ENCODE results near the gene RNF130.

The RNF130 gene, protein sequence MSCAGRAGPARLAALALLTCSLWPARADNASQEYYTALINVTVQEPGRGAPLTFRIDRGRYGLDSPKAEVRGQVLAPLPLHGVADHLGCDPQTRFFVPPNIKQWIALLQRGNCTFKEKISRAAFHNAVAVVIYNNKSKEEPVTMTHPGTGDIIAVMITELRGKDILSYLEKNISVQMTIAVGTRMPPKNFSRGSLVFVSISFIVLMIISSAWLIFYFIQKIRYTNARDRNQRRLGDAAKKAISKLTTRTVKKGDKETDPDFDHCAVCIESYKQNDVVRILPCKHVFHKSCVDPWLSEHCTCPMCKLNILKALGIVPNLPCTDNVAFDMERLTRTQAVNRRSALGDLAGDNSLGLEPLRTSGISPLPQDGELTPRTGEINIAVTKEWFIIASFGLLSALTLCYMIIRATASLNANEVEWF

DNA sequence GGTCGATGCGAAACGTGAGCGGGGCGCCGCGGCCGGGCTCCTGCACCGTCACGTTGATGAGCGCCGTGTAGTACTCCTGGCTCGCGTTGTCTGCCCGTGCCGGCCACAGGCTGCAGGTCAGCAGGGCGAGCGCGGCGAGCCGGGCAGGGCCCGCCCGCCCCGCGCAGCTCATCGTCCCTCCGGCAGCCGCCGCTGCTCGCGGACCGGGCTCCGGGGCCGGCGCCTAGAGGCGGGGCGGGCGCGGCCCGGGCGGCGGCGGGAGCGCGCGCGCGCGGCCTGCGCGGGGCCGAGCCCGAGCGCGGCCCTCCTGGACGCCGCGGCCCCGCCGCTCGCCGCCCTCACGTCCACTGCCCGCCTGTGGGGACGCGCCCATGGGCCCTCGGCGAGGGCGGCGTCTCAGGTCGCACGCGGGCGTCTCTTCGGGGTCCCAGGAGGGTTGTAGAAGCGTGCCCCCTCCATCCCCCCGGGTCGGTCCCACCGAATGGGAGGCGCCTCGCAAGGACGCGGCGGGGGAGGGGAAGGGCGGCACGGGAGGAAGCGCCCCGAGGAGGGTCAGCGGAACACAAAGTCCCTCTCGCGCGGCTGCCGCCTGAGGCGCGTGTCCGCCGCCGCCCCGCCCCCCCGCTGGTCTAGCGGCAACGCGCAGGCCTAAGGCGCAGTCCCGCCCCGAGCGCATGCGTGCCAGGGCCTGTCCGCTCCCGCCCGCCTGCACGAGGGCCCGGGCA is at the start of gene RNF130:
Gene RNF130, minus strand, starts transcription at position 229 of the 725 bp plus-strand sequence. Its CDS starts 57 bp downstream, at position 172.
- peak; percentile 98 for DNase-seq

DNA sequence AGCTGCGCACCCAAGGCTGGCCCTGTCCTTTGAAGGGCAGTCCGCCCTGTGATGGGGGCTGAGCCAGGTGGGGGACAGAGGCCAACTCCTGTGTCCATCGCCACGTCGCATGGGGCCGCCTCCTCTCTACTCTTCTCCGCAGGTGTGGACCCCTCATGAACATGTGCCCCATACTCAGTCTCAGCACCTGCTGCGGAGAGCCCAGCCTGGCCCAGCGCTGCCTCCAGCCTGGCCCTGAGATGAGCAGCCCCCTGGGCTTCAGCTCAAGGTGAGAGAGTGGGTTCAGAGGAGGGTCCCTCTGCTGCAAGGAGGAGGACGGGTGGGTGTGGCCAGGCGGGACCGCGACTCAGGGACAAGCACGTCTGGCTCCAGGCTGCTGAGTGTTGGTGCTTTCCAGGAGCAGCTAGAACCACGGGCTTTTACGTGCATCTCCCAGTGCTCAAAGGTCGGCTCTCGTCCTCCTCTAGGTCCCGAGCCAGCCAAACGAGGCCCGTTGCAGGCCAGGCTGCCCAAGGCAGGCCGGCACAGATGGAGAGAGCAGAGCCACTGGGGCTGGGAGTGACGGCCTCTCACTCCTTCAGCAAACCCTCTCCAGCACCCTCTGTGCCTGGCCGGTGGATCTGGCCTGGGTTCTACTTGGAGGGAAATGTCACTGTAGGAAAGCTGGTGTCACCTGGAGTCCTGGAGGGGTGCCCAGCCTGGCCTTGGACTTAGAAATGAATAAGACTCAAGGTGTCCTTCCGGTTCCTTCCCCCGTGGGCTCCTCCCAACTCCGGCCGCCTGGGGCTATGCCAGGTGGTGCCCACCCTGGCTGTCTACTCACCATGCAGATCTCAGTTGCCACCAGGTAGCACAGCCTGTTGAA is 48.9 kb upstream of the RNF130 start:
- no peak for DNase-seq

DNA sequence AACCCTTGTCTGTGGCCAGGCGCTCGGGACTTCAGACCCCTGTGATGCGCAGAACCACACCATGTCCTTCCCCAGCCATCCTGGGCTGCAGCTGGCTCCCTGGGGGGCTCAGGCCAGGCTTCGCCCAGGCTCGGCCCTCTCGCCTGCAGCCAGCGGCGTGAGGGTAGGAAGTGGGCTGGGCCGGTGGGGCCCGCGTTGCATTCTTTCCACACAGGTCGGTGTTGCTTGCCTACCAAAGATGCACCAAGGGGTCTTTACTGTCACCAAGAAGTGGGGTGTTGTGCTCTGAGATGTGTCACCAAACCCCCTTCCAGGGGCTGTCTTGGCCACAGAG is 48.3 kb upstream of the RNF130 start:
- no peak for DNase-seq

DNA sequence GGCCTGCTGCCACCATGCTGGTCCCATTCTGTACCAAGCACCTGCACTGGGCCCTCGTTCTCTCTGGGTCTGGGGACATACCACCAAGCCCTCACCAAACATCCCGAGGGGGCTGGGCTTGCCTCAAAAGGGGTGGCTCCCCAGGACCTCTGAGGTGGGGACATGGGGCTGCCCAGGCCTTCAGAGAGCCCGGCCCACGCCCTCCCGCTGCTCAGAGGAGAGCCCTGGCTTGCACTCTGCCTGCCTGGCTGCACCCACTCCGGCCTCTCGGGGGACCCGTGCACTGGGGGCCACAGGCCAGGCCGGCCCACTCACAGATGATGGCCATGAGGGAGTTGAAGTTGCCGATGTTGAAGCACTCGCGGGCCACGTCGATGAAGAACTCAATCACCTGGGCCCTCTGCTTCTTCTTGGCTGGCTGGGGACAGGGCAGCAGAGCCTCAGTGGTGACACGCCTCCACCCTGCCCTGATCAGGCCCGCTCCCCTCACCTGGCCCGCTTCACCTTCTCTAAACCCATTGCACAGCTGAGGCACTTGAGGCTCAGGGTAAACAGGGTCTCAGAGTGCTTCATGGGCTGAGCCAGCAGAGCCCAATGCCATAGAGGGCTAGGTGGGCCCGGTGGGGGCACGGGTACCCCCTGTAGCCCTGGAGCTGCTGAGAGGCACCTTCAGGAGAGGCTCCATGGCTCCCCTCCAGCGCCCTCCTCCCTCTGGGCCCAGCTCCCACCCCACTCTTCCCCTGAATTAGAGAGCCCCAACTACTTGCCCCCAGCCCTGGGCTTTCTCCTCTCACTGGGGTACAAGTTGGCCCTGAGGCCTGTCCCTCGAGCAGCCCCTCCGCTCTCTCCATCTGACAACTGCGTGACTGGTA is 47.7 kb upstream of the RNF130 start:
- no peak for DNase-seq

DNA sequence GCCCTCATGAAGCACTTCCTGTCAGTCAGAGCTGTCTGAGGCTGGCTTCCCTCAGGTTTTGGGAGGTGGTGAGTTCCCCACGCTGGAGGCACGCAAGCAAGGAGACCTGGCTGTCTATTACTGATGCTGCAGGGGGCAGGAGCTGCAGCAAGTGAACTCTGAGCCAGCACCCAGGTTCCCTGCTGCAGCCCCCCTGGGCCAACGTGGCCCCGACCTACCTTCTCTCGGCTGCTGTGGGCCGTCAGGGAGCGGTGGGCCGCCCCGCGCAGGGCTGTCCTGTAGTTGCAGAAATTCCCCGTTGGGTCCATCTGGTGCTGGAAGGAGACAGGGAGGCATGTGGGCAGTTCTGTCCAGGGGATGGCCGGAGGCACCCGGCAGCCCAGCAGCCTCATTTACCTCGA is 46.8 kb upstream of the RNF130 start:
- no peak for DNase-seq

DNA sequence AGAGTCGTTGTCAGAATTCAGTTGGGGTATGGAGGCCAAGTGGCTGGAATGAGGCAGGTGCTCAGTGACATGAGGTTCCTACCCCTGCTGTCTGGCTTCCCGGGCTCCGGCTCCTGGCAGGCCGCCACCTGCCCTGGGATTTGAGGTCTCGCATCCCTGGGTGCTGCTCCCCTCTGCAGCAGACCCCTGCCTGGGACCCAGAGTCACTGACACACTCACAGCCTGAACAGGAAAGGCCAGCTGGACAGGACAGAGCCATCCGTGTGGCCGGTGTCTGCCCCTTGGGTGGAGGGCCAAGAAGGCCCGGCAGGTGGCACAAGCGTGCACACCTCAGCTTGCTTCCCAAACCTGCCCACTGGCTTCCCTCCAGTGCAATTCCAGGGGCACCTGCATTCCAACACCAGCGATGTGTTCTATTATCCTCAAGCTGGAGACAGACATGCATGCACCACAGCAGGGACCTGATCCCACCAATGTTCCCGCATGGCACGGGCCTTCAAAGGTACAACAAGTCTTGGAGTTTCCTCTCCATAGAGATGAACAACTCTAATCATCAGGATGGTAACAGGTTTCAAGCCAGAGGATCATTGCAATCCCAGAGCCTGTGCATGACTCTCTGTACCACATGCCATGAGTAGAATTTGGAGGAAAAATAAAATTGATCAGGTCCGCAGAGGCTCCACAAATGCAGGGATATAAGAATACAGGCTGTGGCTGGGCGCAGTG is 45.6 kb upstream of the RNF130 start:
- no peak for DNase-seq

DNA sequence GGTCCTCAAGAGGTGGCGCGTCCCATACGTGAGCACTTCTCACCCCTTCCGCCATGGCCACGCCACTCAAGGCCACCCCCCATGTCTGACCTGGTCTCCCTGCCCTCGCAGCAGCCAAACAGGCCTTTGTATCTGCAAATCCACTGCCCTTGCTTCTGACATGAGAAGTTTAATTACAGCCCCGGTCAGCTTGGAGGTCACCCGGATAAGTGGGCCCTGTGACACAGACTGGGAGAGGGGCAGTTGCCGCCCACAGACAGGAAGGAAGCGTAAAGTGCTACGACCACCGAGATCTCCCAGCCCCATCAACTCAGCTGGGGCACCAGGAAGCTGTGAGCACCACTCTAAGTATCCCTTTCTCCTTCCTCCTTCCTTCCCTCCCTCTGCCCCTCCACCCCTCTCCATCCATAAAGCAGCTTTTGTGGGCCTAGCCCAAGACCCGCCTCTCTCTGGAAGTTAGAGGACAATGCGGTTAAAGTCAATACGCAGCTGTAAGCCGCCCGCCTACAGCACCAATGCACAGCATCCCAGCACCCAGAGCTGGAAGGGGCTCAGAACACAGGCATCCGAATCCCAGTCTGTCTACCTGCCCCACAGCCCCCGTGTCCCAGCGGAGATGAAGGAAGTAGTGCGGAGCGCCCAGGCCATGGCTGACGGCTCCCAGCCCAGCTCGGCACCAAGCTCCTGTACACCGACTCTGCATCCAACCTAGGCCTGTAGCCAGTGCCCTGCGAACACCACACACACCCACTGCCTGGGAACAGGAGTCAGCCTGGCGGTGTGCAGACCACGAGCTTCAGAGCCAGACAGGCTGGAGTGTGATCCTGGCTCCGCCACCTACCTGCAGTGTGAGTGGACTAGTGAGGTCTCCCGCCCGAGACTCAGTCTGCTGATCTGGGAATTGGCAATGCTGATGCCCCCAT is 44.8 kb upstream of the RNF130 start:
- no peak for DNase-seq

DNA sequence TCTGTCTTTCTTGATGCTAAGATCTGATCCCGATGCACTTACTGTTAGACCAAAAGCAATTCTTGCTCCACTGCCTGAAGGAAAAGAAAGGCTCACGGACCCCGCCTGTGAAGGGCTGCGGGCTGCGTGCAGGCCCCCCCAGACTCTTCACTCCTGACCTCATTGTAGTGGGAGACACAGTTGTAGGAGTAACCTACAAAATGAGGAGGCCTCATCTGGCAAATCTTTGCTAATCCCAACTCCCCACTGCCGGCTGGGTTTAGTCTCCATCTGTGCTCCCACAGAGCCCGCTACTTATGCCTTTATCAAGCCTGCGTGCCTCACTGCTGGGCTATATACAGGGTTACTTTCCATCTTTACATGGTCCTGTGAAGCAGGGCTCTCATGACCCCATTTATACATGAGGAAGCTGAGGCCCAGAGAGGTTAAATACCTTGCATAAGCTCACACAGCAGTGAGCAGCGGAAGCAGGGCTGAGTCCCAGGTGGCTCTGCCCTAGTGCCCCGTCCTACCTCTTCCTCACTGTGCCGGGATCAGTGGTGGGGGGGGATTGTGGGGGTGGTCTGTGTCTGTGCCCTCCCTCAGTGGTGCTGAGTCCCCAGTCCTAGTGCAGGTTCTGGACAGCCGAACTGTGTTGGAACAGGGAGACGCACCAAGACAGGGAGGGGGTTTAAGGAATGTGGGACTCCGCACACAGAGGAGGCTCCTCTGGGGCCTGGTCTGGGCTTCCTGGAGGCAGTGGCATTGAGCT is 43.9 kb upstream of the RNF130 start:
- no peak for DNase-seq

DNA sequence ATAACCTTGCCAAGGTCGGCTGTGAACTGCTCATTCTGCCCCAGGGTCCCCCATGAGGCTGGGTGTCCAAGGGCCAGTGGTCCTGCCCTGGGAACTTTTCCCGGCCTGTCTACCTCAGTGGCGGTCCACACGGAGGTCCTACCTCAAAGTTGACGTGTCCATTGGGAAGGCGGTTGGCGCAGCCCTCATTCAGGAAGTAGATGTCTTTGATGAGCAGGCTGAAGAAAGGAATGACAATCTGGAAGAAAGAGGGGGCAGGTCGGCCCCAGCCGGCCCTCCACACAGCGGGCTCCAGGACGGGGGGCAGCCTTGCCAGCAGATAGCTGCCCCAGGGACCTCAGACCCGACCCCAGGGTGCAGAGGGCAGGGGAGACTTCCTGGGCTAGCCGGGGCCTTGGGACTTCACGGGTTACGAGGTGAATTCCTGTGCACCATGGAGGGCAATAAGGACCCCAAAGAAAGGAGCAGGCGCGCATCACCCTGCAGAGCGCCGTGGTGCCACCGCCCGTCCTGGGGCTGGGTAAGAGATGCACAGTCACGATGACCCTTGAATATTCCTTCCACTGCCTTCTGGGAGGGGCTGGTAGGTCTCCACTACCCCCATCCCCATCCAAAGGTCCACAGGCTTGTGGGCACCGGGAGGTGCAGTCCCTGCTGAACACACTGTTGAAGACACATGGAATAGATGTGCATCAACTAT is 42.9 kb upstream of the RNF130 start:
- DNase-seq, result no peak

DNA sequence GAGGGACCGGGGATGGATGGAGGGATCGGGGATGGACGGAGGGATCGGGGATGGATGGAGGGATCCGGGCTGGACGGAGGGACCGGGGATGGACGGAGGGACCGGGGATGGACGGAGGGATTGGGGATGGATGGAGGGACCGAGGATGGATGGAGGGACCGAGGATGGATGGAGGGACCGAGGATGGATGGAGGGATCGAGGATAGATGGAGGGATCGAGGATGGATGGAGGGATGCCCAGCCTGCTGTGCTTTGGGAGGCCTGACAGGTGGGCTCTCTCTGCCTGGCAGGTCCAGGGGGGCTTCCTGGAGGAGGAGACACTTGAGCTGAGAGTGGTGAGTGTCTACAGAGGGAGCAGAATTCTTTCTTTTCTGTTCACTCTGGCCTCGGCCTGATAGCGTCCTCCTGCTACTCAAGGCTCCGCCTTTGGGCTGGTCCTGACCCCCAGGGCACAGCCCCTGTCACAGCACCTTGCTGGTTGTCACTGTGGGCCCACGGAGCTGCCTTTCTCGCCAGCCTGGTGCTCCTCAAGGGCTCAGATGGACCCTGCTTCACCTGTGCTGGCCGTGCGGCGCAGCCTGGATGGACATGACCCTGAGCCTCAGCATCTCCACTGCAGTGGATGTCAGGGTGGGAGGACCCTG is 42.2 kb upstream of the RNF130 start:
- no peak for DNase-seq

DNA sequence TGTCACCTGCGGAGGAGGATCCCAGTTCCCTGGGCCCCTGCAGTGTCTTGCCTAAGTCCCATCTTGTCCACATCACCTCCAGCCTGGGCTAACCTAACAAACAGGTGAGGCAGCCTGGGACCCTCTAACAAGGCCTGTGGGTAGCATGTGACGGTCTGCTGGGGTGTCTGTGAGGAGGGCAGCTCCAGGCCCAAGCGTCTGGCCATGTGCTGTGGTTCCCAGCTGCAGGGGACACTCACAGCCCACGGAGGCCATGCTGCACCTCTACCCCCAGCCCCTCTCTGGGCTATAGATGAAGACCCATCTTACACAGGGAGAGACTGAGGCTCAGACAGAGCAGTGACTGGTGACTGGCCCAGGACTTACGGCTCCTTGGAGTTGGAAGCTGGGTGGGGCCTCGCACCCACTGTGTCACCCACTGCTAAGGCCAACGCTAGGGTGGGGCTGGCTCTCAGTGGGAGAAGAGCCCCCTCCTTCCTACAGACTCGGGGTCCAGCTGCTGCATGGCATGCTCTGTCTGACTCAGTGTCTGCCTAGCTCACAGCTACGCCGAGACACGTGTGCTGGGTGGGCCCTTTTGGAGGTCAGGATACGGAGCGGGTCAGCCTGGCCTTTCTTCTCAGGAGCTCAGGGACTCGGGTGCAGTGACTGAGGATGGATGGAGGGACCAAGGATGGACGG is 40.8 kb upstream of the RNF130 start:
- DNase-seq, result no peak

DNA sequence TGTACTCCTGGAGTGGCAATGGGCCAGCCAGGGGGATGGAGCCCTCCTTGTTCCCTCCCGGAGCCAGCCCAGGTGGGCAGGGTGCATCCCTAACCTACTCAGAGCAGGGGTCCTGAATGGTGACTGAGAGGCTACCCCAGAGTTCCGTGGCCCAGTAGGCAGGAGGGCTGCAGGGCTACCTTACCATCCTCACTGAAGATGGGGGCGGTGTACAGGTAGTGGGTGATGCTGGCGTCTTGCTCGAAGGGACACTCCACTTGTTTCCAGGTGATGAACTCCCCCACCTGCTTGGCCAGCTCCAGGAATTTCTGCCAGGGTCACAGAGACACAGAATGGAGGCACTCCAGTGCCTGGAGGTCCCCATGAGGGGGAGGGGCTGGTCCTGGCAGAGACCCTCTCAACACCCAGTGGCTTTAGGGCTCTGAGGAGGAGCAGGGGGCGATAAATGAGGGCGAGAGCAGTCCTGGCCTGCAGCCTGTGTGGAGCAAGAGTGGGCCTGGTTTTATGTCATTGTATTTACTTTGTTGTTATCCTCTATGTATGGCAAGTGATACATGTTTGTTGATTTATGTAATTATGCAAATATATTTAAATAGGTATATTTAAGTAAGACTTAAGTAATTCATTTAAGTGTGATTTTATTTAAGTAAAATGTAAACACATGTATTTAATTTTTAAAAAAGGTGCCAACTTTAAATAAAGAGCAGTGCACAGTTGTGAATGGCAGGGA is 39.9 kb upstream of the RNF130 start:
- DNase-seq, result no peak

DNA sequence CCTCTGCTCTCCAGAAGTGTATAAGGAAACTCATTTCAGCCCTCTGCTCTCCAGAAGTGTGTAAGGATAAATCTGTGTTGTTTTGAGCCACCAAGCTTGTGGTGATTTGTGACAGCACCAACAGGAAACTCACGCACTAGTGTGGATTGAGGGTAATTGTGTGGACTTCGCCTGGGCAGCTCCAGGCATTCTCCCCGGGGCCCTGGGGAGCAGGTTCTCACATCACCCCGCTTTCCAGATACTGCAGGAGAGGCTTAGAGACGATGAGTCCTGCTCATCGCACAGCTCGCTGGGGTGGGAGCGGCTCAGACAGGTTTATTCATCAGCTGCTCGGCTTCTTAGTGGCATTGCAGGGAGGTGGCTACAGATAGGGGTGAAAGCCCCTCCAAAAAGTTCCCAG is 38.4 kb upstream of the RNF130 start:
- DNase-seq, result no peak

DNA sequence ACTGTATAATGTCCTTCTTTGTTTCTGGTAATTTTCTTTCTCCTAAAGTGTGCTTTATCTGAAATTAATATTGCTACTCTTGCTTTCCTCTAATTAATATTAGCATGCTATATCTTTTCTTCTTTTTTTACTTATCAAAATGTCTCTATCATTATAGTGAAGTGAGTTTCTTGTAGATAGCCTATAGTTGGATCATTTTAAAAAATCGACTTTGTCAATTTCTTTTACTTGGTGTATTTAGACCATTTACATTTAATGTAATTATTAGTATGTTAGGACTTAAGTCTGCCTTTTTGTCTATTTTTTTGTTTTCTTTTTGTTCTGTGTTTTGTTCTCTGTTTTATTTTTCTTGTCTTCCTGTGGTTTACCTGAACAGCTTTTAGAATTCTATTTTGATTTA is 35.4 kb upstream of the RNF130 start:
- DNase-seq, result no peak

DNA sequence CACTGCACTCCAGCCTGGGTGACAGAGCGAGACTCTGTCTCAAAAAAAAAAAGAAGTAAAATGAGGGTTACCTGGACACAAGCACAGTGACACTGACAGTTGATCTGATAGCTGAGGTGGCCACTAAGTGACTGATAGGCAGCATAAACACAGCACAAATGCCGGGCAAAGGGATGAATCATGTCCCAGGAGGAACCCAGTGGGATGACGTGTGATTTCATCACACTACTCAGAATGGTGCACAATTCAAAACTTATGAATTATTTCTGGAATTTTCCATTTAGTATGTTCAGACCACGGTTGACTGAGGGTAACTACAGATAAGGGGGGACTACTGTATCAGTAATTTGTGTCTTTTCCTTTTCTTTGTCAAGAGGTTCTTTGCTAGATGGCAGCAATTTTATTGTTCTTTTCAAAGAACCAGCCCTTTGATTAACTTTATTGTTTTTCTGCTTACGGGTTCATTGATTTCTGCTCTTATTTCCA is 34.3 kb upstream of the RNF130 start:
- no peak for DNase-seq

DNA sequence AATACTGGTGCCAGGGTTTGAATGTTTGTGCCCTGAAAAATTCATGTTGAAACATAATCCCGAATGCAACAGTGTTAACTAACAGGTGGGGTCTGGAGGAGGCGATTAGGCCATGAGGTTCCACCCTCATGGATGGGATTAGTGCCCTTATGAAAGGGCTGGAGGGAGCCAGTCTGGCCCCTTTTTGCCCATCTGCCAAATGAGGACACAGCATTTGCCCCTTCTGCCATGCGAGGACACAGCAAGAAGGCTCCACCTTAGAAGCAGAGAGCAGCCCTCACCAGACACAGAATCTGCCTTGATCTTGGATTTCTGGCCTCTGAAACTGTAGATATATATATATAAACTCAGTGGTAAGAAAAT is 32.6 kb upstream of the RNF130 start:
- no peak for DNase-seq

DNA sequence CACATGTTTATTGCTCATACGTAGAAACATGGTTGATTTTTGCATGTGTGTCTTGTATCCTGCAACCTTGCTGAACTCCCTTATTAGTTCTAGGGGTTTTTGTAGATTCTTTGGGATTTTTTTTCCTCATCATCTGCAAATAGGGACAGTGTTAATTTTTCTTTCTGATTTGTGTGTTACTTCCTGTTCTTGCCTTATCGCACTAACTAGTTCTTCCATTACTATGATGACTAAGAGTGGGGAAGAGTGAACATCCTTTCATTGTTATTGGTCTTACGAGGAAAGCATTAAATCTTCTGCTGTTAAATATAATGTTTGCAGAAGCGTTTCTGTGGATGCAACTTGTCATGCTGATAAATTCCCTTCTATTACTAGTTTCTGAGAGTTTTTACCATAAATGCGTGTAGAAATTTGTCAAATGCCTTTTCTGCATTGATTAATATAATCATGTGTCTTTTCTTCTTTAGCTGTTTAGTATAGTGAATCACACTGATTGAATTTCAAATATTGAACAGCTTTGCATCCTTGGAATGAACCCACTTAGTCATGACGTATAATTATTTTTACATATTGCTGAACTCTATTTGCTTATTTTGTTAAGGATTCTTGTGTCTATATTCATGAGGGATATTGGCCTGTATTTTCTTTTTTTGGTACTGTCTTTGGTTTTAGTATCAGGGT is 32.1 kb upstream of the RNF130 start:
- no peak for DNase-seq
